Peyer's patch (tissue), 4 donors: Measurements from ENCODE around the gene PARS2. TPM values are rescaled to one million over a fixed set of nuclear protein-coding genes. Genes with fewer than 3 reads are reported as not detected.

Experiments used
- DNase-seq, 3 donors: peaks; one replicate each; pipeline ENCODE4 v3.0.0-alpha.2; 2017 to 2019
- H3K27ac ChIP-seq, 4 donors: fragments of 200-600 bp; sonication (generic); one replicate each; pipeline ENCODE4 v1.5.1; 2016 to 2019
- H3K27me3 ChIP-seq, 2 donors: fragments of 200-600 bp; sonication (generic); one replicate each; pipeline ENCODE4 v1.5.1; 2019
- H3K36me3 ChIP-seq, 3 donors: fragments of 200-600 bp; sonication (generic); one replicate each; pipeline ENCODE4 v1.5.1; 2016 to 2019
- H3K4me1 ChIP-seq, 4 donors: fragments of 200-600 bp; sonication (generic); one replicate each; pipeline ENCODE4 v1.5.1; 2016 to 2019
- H3K4me3 ChIP-seq, 4 donors: fragments of 200-600 bp; sonication (generic); 1 replicate in 3 of 4; 2 replicates in 1 of 4; pipeline ENCODE4 v1.5.1; 2016 to 2019; ENCODE audit warnings: mild to moderate bottlenecking in 1 of 4
- H3K9me3 ChIP-seq, 4 donors: fragments of 200-600 bp; sonication (generic); one replicate each; pipeline ENCODE4 v1.5.1; 2016 to 2019; ENCODE audit warnings: mild to moderate bottlenecking in 1 of 4
- POLR2A ChIP-seq, 2 donors: fragments of 450-650 bp; IDR thresholded peaks; one replicate each; pipeline ENCODE4 v1.5.1; 2017; ENCODE audit warnings: antibody characterized with exemption in 2 of 2, mild to moderate bottlenecking in 2 of 2, moderate library complexity in 2 of 2
- total RNA-seq, 4 donors: library from RNA; depleted of rRNA; stranded (reverse); fragments of >200 nt; gene quantifications; one replicate each; pipeline ENCODE4 v1.1.0, GENCODE V29; 2016
- TF ChIP-seq, protein P1 (sequence below), 6 experiments: fragments of 450-650 bp in 4 of 6; fragments of 200-600 bp in 2 of 6; sonication (generic) in 1 of 6; IDR thresholded peaks; one replicate each; pipeline ENCODE4 v1.5.1; 2017 to 2019; ENCODE audit warnings: antibody characterized with exemption in 6 of 6, mild to moderate bottlenecking in 3 of 6, moderate library complexity in 1 of 6

Gene PARS2
- total RNA-seq, 4 donors from 2014 or later, result 1.7 to 10.0 (median 5.8) TPM

DNA sequence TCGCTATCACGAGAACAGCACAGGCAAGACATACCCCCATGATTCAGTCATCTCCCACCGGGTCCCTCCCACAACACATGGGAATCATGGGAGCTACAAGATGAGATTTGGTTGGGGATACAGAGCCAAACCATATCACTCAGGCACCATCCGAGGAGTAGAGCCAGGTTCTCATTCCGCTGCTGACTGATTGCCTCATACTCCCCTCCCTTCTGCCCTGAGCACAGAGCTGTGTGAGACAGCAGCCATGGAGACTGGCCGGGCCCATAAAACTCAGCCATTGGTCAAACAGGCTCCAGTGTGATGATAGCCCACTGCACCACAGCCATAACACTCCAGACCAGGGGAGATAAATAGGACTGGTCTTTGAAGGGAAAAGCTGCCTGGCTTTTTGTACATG lies 26.1 kb downstream of the PARS2 start:
- Histone ChIP-seq H3K27me3 (no peaks in the 10 kb centered on the region), H3K4me3 (no peak overlapping the region), H3K4me1 (no peaks in the 10 kb centered on the region), H3K36me3 (peaks cover 0 to 88% (median 0%) of the 10 kb centered on the region in 3 donors), H3K27ac (no peak overlapping the region), H3K9me3 (no peaks in the 10 kb centered on the region)
- DNase-seq, result no peak
- TF ChIP-seq POLR2A (IDR thresholded peaks at IDR 0.05), result no peak
- TF ChIP-seq, protein P1, sequence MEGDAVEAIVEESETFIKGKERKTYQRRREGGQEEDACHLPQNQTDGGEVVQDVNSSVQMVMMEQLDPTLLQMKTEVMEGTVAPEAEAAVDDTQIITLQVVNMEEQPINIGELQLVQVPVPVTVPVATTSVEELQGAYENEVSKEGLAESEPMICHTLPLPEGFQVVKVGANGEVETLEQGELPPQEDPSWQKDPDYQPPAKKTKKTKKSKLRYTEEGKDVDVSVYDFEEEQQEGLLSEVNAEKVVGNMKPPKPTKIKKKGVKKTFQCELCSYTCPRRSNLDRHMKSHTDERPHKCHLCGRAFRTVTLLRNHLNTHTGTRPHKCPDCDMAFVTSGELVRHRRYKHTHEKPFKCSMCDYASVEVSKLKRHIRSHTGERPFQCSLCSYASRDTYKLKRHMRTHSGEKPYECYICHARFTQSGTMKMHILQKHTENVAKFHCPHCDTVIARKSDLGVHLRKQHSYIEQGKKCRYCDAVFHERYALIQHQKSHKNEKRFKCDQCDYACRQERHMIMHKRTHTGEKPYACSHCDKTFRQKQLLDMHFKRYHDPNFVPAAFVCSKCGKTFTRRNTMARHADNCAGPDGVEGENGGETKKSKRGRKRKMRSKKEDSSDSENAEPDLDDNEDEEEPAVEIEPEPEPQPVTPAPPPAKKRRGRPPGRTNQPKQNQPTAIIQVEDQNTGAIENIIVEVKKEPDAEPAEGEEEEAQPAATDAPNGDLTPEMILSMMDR (IDR thresholded peaks at IDR 0.05), result no peak

DNA sequence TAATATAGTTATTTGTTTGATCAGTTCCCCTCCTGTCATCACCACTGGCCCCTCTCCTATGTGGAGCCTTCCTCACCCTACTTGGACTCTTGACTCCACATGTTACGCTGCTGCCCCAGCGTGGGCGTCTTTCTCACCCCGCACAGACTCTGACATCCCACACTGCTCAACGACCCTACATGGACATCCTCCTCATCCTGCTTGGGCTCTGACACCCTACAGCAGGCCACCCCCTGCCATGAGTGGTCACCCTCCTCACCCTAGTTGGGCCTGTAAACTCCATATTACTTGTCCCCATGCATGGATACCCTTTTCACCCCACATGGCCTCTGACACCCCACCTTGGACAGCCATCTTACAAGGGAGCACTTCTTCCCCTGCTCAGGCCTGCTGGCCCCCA lies 27.6 kb downstream of the PARS2 start:
- Histone ChIP-seq H3K27ac (no peak overlapping the region), H3K4me3 (no peak overlapping the region), H3K4me1 (no peaks in the 10 kb centered on the region), H3K36me3 (peaks cover 0 to 88% (median 0%) of the 10 kb centered on the region in 3 donors), H3K9me3 (no peaks in the 10 kb centered on the region), H3K27me3 (no peaks in the 10 kb centered on the region)
- TF ChIP-seq, protein P1 (IDR thresholded peaks at IDR 0.05), result no peak
- TF ChIP-seq POLR2A (IDR thresholded peaks at IDR 0.05), result no peak
- no peak for DNase-seq

DNA sequence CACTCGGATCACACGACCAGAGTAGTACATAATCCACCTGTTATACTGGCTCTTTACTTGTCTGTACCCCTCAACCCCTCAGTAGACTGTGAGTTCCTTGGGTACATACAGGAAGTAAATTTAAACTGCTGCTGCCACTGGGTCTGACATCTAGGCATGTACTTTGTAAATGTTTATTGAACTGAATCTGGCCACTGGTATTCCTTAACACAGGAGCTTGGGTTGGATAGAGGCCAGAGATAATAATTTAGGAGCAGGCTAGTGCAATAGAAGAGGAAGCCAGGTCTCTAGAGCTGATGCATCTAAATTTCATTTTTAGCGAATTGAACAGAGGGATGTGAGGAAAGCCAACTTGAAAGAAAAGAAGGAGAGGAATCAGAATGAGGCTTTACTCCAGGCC lies 36.3 kb downstream of the PARS2 start:
- H3K27ac ChIP-seq, result no peak overlapping the region
- TF ChIP-seq, protein P1 (IDR thresholded peaks at IDR 0.05), result no peak
- no peak for TF ChIP-seq POLR2A (IDR thresholded peaks at IDR 0.05)
- no peak overlapping the region for H3K4me3 ChIP-seq
- no peak for DNase-seq
- peaks cover 0 to 74% (median 4%) of the 10 kb centered on the region in 3 donors for H3K36me3 ChIP-seq
- no peaks in the 10 kb centered on the region for H3K9me3 ChIP-seq
- no peaks in the 10 kb centered on the region for H3K27me3 ChIP-seq
- H3K4me1 ChIP-seq, result no peaks in the 10 kb centered on the region

DNA sequence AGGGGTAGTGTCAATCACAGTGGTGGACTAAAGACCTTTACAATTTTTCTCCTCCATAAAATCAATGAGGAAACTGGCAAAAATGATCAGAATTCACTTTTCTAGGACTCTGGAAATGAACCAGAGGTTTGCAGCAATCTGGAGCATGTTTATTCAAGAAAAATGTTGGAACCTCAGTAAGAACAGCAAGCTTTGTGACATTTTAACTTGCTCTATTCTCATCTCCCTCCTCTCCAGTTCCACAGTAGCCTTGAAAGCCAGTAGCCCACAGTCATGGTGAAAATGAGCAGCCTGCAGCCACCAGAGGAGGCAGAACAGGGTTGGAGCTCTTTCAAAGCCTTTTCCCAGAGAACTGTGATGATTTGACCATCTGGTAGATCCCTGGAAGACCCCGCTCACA lies 39.6 kb downstream of the PARS2 start:
- H3K4me3 ChIP-seq, result no peak overlapping the region
- H3K4me1 ChIP-seq, result no peaks in the 10 kb centered on the region
- H3K27ac ChIP-seq, result no peak overlapping the region
- H3K9me3 ChIP-seq, result no peaks in the 10 kb centered on the region
- no peak for DNase-seq
- no peaks in the 10 kb centered on the region for H3K27me3 ChIP-seq
- no peak for TF ChIP-seq POLR2A (IDR thresholded peaks at IDR 0.05)
- TF ChIP-seq, protein P1 (IDR thresholded peaks at IDR 0.05), result no peak
- H3K36me3 ChIP-seq, result peaks cover 0 to 71% (median 0%) of the 10 kb centered on the region in 3 donors

DNA sequence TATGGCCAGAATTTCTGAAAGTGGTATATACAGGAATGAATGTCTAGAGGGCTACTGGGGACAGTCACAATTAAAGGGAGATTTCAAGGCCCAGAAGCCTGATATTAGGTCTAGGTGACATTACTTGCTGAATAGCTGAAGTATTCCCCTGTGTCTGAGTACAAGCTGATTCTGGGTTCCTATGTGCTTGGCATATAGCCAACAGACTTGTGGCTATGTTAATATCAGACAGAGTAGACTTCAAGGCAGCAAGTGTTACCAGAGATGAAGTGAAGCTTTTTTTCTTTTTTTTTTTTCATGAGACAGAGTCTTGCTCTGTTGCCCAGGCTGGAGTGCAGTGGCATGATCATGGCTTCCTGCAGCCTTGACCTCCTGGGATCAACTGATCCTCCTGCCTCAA lies 40.3 kb downstream of the PARS2 start:
- Histone ChIP-seq H3K4me3 (no peak overlapping the region), H3K9me3 (no peaks in the 10 kb centered on the region), H3K4me1 (no peaks in the 10 kb centered on the region), H3K27me3 (no peaks in the 10 kb centered on the region), H3K27ac (no peak overlapping the region), H3K36me3 (peaks cover 0 to 74% (median 0%) of the 10 kb centered on the region in 3 donors)
- TF ChIP-seq POLR2A (IDR thresholded peaks at IDR 0.05), result no peak
- TF ChIP-seq, protein P1 (IDR thresholded peaks at IDR 0.05), result no peak
- no peak for DNase-seq

DNA sequence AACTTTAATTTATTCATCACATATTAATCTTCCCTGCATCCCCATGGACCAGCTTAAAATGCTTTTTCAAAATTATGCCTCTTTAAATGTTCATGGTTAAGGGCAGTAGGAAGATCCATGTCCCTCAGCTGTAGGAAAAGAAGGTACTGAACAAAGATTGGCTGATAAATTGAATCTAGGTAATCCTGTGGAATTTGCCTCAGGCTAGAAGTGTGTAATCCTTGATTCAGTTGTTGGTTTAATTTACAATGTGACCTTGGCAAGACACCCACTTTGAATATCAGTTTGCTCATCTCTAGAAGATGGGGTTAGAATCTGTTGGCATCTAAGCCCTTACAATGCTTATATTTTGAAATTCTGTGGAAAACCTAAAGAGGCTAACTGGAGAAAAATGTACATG lies 42.6 kb downstream of the PARS2 start:
- Histone ChIP-seq H3K27ac (no peak overlapping the region), H3K4me1 (peaks cover 0 to 4% (median 0%) of the 10 kb centered on the region in 4 donors), H3K9me3 (no peaks in the 10 kb centered on the region), H3K36me3 (peaks cover 0 to 74% (median 0%) of the 10 kb centered on the region in 3 donors), H3K4me3 (no peak overlapping the region), H3K27me3 (no peaks in the 10 kb centered on the region)
- TF ChIP-seq POLR2A (IDR thresholded peaks at IDR 0.05), result no peak
- TF ChIP-seq, protein P1 (IDR thresholded peaks at IDR 0.05), result no peak
- no peak for DNase-seq
